ENCODE results near the gene PAK4.

Gene PAK4

DNA sequence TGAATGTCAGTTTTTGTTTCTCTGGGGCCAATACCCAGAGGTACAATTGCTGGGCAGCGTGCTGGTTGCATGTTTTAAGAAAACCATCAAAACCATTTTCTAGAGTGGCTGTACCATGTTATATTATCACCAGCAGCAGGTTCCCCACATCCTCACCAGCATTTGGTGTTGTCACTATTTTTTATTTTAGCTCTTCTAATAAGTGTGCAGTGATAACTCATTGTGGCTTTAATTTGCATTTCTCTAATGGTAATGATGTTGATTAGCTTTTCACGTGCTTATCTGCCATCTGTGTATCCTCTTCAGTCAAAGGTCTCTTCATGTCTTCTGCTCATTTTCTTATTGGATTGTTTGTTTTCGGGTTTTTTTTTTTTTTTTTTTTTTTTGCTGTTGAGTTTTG, 21.9 kb downstream of the PAK4 start:
- no peak for DNase-seq

DNA sequence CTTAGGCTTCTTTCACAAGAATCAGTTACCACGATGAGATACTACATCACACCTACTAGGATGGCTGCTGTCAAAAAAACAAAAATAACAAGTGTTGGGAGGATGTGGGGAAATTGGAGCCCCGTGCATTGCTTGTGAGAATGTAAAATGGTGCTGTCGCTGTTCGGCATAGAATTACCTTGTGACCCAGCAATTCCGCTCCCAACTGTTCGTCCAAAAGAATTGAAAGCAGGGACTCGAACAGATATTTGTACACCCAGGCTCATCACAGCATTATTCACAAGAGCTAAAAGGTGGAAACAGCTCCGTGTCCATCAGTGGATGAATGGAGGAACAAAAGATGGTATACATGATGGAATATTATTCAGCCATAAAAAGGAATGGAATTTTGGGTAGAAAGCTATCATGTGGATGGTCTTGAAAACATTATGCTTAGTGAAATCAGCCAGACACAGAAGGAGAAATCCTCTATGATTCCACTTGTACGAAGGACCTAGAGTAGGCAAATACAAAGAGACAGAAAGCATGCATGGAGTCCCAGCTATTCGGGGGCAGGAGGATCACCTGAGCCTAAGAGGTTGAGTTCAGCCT, 23.4 kb downstream of the PAK4 start:
- no peak for DNase-seq

- no peak for DNase-seq
Observed at GRCh38 chr19:39150235-39150634, 24.6 kb downstream of the PAK4 start.

- DNase-seq, result no peak
Observed at GRCh38 chr19:39150807-39151600, 25.4 kb downstream of the PAK4 start.

GRCh38 chr19:39152066-39152465, 26.5 kb downstream of the PAK4 start:
- DNase-seq, result no peak

DNA sequence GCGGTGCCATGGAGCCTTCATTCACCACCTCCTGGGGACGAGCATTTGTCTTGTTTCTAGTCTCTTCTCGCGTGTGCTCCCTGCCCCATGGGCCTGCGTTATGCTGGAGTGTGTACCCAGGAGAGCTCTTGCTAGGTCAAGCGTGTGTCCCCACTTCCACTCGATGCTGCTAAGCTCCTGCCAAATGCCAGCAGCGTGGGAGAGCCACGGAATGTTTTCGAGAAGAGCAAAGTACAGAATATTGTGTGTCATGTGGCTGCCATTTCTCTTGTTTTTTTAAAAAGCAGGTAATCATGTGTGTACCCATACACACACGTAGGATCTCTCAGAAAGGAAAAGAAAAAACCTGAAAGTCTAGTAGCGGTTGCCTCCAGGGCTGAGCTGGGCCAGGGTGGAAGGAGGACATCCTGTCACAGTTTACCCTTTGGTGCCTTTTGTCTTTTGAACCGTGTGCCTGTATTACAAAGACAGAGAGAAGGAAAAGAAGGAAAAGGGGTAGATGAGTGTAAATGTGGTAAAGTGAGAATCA, 28.6 kb downstream of the PAK4 start:
- no peak for DNase-seq

- DNase-seq, result no peak
Observed at GRCh38 chr19:39154629-39155100, 29.1 kb downstream of the PAK4 start.

- no peak for DNase-seq
Observed at GRCh38 chr19:39155114-39155700, 29.6 kb downstream of the PAK4 start.

GRCh38 chr19:39155741-39156140, 30.2 kb downstream of the PAK4 start:
- DNase-seq, result no peak

GRCh38 chr19:39156326-39157230, 31.0 kb downstream of the PAK4 start:
- no peak for DNase-seq

DNA sequence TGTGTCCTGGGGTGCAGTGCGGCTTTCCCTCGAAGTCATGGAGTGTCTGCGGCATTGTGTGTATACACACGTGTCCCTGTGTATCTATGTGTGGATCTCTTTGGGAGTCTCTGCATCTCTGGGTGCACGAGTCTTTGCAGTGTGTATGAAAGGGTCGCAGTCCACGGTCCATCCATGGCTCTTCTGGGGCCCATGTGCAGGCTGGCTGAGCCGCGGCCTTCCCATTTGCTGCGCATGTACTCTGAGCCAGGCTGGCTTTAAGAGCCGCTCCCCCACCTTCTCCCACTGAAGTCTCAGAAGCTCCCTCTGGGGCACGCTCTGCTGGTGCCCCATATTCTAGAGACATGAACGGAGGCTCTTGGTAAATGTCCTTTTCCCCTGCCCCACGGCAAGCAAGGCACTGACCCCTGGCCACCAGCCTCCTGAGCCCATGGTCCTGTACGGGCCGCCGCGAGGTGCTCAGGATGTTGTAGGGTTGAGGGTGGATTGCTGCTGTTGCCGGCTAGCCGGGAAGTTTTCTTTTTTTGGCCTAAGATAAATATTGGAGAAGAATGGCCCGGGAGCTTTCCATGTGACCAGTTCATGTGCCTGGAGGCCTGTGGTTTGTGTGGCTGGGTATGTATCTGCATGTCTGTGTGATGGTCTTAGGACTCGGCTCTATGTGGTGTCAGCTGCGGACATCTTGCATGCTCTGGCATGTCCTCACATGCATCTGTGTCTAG, 31.9 kb downstream of the PAK4 start:
- DNase-seq, result no peak

DNA sequence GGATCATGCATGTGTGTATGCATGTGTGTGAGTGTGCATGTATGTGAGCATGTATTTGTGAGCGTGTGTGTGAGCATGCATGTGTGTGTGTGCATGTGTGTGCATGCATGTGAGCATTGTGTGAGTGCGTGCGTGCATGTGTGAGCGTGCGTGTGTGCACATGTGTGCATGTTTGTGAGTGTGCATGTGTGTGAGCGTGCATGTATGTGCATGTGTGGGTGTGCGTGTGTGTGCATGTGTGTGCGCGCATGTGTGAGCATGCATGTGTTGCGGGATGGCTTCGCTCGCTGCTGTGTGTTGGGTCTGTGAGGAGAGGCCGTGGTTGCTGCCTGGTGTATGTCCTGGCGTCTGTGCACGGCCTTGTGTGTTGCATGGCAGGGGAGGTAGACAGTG, 32.4 kb downstream of the PAK4 start:
- DNase-seq, result no peak

GRCh38 chr19:39158646-39159260, 33.2 kb downstream of the PAK4 start:
- no peak for DNase-seq

DNA sequence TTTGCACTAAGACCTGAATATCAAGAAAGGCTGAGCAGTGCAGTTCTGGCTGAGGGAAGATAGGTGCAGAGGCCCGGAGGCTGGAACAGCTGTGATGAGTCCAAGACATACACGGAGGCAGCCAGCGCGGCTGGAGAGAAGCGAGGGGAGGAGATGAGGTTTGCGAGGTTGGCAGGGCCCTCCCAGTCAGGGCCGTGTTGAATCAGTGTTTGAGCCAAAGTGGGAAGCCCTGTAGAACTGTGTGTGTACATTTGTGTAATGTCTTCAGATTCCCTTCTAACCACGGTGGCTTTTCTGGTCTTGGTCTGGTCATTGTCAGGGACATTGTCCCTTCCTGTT, 34.9 kb downstream of the PAK4 start:
- no peak for DNase-seq

GRCh38 chr19:39160889-39161672, 35.5 kb downstream of the PAK4 start:
- no peak for DNase-seq

GRCh38 chr19:39162441-39163043, 37.0 kb downstream of the PAK4 start:
- no peak for DNase-seq

- no peak for DNase-seq
Observed at GRCh38 chr19:39163621-39164020, 38.0 kb downstream of the PAK4 start.

DNA sequence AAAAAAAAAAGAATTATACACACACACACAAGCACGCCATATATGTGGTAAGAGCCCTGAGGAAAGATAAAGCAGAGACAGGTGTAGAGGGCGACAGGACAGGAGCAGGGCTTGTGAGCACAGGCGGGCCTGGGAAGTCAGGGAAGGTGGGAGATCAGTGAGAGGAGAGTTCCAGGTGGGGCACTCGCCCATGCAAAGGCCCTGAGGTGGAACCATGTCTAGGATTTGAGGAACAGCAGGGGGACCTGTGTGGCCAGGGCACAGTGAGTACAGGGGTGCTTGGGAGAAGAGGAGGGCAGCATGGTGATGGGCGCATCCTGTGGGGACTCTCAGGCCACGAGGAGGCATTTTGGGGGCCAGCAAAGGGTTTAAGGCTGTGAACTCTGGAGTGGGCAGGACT, 38.7 kb downstream of the PAK4 start:
- no peak for DNase-seq

DNA sequence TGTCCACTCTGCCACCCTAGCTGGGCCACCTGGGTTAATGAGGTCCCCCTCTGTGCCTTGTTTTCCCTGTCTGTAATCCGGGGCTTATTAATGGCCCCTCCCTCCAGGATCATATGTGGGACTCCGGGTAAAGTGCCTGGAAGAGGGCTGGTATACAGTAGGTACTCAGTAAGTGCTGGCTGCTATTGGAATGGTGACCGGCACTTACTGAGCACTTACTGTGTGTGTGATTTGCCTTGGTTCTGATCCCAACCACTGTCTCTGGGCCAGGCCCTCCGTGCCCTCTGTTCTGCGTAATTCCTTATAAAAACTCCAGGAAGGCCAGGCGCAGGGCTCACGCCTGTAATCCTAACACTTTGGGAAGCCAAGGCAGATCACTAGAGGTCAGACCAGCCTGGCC, 40.3 kb downstream of the PAK4 start:
- DNase-seq, result no peak

GRCh38 chr19:39166571-39167391, 41.2 kb downstream of the PAK4 start:
- no peak for DNase-seq

All from activated CD4-positive, alpha-beta T cell treated with anti-CD3 and anti-CD28 coated beads, Interleukin-2, amount 50 U/mL, for 1 hour (primary cell).